Hypothalamus (tissue), 51 donors: Measurements from ENCODE around the gene STAG2.
"Not testable (repeated sequence)": the region's sequence is repeated elsewhere in the genome, so short reads cannot be mapped to it uniquely, and the experiment has no call there.

Experiments used
- DNase-seq, 51 donors: peaks; one replicate each; lab custom pipeline; 2025; lab: John Stamatoyannopoulos, UW

STAG2 gene

DNA sequence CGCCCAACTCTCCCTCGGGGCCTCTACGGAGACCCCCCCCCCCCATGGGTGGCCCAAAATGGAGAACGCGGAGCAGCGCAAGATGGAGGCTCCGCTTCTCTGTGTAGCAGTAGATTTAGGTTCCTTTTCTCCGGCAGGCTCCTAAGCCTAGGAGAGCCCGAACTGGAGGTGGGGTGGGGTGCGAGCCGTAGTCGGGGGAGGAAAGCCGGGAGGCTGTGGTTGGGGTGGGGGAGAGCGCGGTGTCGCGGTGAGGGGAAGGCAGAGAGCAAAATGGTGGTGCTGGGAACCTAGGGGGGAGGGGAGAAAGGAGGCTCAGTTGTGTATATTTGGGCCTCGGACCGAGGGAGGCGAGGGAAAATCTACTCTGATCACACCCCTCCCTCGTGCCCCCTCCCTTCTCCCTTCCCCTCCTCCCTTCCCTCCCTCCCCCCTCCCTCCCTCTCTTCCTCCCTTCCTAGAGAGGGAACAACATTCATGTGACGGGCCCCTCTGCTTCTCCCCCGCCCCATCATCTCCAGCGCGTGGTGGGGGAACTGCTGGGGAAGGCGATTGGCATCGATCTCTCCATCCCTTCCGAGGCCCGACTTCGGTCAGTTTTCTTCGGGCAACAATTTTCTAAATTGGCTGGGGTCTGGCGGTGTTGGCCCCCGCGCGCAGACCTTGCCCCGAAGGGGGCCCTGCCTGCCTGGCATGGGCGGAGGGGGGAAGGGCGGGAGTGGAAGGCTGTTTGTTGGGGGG, at the start of gene STAG2:
STAG2 (plus strand) TSS at position 439 of the 738 bp plus-strand sequence. CDS start 60,922 bp downstream, outside the sequence.
- DNase-seq, result peak; percentile 2 to 88 (median 61)

DNA sequence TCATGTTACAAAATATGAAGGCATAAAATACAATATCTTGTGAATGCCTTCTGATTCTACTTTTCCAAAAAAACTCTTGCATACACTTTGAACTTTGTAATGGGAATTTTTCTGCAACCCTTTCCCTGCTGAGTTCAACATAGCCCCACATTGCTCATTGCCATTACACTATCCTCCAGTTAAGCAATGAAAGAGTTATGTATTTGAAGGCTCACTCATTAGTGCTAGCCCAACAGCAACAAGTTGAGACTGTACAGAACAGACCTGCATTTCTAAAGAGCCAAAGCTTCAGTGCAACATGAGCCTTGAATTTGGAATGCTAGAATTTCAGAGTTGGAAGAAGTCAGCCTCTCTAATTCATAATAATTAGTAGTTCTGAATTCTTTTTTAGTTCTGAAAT, 44.4 kb upstream of the STAG2 start:
- no peak for DNase-seq

DNA sequence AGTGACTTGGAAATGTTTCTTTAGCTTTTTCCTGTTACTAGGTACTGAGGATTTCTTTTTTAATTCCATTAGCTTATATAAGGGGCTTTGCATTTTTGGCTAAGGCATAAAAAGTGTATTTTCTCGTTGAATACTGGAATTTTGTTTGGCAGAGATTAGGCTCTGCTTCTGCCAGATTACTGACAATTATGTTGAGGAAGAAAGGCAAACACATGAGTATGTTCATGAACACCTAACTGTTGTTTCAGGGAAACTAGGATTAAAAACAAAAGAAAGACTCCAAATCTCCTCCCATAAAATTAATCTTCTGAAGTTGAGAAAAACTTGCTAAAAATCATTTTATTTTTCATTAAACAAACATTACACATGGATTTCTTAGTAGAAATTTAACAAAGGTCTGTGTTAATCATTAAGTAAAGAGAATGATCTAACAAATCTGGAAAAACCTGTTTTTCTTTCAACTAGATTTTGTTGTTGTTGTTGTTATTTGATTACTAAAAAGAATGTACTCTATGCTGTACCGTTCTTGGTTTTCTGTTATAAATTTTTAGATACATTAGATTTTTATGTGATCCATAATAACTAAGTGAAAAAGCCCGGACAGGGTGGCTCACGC, 43.3 kb upstream of the STAG2 start:
- no peak for DNase-seq

GRCh38 chrX:123920105-123920785, 41.3 kb upstream of the STAG2 start:
- DNase-seq, result no peak

- DNase-seq, result no peak
These were observed 38.3 kb upstream of the STAG2 start for GRCh38 chrX:123923211-123923610.

DNA sequence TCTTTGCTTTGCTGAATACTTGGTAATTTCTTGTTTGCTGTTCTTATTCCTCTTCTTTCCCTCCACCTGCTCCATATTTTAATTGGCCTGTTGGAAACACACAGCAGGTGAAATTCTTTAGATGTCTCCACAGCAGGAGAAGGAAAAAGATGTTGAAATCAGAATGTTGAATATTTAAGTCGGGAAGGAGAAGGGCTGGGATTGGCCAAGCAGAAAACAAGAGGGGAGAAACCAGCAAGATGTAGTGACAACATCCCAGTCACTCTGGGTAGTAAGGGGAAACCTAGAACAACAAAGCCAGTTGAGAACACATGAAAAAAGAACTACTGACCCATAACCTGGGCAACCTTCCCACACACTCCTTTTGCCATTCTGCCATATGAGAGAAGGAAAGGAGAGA, 37.3 kb upstream of the STAG2 start:
- DNase-seq, result no peak

DNA sequence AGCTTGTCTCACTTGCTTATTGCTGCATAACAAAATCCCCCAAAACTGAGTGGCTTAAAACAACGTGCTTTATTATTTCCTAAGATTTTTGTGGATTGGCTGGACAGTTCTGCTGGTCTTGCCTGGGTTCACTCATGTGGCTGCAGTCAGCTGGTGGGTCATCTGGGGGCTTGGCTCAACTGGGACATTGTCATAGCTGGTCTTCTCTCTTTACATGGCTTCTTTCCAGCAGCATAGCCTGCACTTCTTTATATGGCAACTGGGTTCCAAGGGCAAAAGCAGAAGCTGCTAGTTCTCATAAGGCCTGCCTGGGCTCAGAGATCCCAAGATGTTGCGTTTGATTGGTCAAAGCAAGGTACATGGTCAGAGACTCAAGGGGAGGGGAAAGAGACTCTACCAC, 33.7 kb upstream of the STAG2 start:
- no peak for DNase-seq

DNA sequence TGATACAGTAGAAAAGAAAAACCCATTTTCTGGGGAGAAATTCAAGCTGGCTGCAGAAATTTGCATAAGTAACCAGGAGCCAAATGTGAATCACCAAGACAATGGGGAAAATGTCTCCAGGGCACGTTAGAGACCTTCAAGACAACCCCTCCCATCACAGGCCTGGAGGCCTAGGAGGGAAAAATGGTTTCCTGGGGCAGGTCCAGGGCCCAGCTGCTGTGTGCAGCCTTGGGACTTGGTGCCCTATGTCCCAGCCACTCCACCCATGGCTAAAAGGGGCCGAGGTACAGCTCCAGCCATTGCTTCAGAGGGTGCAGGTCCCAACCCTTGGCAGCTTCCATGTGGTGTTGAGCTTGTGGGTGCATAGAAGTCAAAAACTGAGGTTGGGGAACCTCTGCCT, 29.5 kb upstream of the STAG2 start:
- DNase-seq, result not testable (repeated sequence)

DNA sequence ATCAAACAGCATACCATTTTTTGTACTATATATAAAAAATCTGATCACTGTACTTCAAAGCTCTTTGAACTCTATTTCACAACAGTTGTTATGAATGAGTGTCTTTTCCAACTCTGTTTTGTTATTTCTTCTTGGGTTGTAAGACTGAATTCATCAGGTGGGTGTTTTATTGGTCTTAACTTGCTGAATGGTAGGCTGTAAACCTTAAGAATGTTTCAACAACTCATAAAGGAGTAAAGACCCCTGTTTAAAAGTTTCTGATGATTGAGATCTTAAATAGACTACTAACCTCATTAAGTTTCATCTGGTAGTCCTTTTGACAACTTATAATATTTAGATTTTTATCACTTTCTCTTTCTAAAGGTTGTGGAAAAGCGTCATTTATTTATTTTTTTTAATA, 18.4 kb upstream of the STAG2 start:
- no peak for DNase-seq

DNA sequence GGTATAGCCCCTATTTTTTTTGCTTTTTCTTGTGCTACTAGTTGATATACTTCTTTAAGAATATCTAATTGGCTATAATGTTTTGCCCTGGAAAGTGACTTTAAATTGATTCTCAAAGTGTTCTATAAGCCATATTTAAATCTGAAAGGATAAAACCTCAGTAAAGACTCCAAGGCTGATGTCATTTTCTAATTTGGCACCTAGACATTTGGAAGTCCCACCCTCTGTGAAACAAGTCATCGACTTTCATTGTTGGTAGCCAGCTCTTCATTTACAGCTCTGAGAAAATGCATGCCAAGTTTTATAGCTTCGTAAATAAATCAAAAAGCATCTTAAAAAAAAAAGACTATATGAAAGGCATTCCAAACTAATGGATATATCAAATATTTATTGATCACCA, 18.0 kb upstream of the STAG2 start:
- no peak for DNase-seq

DNA sequence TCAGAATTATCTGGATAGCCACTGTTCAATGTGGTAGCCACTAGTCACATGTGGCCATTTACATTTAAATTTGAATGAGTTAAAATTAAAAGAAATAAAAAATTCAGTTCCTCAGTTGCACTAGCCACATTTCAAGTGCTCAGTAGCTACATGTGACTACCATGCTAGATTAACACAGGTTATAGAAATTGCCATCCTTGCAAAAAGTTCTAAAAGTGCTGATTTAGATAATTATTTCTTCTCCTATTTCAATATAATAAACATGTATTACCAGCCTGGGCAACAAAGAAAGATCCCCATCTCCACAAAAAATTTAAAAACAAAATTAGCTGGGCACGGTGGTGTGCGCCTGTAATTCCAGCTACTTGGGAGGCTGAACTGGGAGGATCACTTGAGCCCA, 11.7 kb upstream of the STAG2 start:
- DNase-seq, result no peak

GRCh38 chrX:123959281-123960063, 2.0 kb upstream of the STAG2 start:
- peak in 42 of 51 donors; percentile 0 to 61 (median 8) for DNase-seq

DNA sequence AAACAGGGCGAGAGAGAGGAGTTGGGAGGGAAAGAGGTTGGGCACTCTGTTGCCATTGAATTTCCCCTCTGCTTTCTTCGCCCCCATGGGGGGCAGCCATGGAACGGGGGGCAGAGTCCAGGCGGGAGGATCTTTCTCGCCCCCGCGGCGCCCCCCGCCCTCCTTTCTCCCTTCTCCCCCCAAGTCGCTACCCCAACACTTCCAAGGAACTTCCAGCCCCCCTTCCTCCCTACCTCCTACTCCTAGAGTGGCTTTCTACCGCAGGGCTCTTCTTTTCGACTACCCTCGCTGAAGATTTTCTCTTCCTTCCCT, 594 bp upstream of the STAG2 start:
- peak in 9 of 51 donors; percentile 14 to 64 (median 27) for DNase-seq

GRCh38 chrX:123962006-123962467, 531 bp downstream of the STAG2 start:
- peak in 3 of 51 donors; percentile 20 to 69 (median 29) for DNase-seq

- peak; percentile 0 to 84 (median 58) for DNase-seq
These were observed 1.4 kb downstream of the STAG2 start for GRCh38 chrX:123962794-123963373.

- DNase-seq, result no peak
These were observed 2.8 kb downstream of the STAG2 start for GRCh38 chrX:123964156-123964834.

DNA sequence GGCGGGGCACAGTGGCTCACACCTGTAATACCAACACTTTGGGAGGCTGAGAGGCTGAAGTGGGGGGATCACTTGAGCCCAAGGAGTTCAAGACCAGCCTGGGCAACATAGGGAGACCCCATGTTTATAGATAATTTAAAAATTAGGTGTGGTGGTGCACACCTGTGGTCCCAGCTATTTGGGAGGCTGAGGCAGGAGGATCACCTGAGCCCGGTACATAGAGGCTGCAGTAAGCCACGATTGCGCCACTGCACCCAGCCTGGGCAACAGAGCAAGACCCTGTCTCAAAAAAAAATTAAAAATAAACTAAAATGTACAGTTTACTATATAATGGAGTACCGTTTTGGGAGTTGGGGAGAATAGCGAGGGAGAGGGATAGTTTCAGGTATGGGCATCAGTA, 4.2 kb downstream of the STAG2 start:
- DNase-seq, result no peak

GRCh38 chrX:123967497-123967896, 6.0 kb downstream of the STAG2 start:
- no peak for DNase-seq

GRCh38 chrX:123968383-123969050, 7.0 kb downstream of the STAG2 start:
- no peak for DNase-seq

DNA sequence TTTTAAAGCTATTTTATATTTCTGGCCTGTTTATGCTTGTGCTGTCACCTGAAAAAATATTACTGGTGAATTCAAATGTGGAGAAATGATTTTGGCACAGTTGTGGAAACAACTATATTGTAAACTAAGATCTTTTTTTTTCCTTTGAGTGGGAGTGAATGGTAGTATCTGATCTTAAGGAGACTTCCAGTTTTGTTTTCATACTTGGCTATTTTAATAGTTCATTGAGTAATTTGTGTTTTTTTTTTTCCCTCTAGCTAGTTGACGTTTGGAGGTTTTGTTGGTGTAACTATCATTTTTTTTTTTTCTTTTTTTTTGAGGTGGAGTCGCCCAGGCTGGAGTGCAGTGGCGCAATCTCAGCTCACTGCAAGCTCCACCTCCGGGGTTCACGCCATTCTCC, 10.5 kb downstream of the STAG2 start:
- DNase-seq, result no peak
